Hepatocyte (in vitro differentiated cells): Measurements from ENCODE around the gene NEDD9. TPM values are rescaled to one million over a fixed set of nuclear protein-coding genes. Genes with fewer than 3 reads are reported as not detected.

Experiments used
- DNase-seq: peaks from one replicate; pipeline ENCODE4 v3.0.0-alpha.2; 2016; ENCODE audit warnings: low spot score
- H2AFZ ChIP-seq: fragments of 200-600 bp; sonication (generic); 2 replicates; pipeline ENCODE4 v1.6.0; 2016; ENCODE audit warnings: antibody characterized with exemption, mild to moderate bottlenecking
- H3K27ac ChIP-seq: fragments of 200-600 bp; sonication (generic); 2 replicates; pipeline ENCODE4 v1.5.1; 2016; ENCODE audit warnings: mild to moderate bottlenecking
- H3K27me3 ChIP-seq: fragments of 200-600 bp; sonication (generic); 2 replicates; pipeline ENCODE4 v1.6.1; 2016
- H3K36me3 ChIP-seq: fragments of 200-600 bp; sonication (generic); replicated peaks from 2 replicates; pipeline ENCODE4 v1.5.1; 2016; ENCODE audit warnings: low read depth; ENCODE audit not compliant: insufficient read depth
- H3K4me1 ChIP-seq: fragments of 200-600 bp; sonication (generic); 2 replicates; pipeline ENCODE4 v1.5.1; 2016; ENCODE audit warnings: mild to moderate bottlenecking, moderate library complexity; ENCODE audit not compliant: insufficient read depth
- H3K4me2 ChIP-seq: fragments of 200-600 bp; sonication (generic); 2 replicates; pipeline ENCODE4 v1.6.0; 2016
- H3K4me3 ChIP-seq: fragments of 200-600 bp; sonication (generic); 2 replicates; pipeline ENCODE4 v1.5.1; 2016; ENCODE audit warnings: mild to moderate bottlenecking
- H3K79me2 ChIP-seq: fragments of 200-600 bp; sonication (generic); 2 replicates; pipeline ENCODE4 v1.6.0; 2017; ENCODE audit warnings: mild to moderate bottlenecking
- H3K9me2 ChIP-seq: fragments of 200-600 bp; sonication (generic); replicated peaks from 2 replicates; pipeline ENCODE4 v1.6.0; 2017; ENCODE audit warnings: mild to moderate bottlenecking; ENCODE audit not compliant: insufficient read depth
- H3K9me3 ChIP-seq: fragments of 200-600 bp; sonication (generic); 2 replicates; pipeline ENCODE4 v1.5.1; 2016; ENCODE audit warnings: low read depth, mild to moderate bottlenecking
- H4K20me1 ChIP-seq: fragments of 200-600 bp; sonication (generic); 2 replicates; pipeline ENCODE4 v1.6.0; 2016; ENCODE audit warnings: mild to moderate bottlenecking; ENCODE audit not compliant: insufficient read depth, poor library complexity, severe bottlenecking
- EZH2 ChIP-seq: fragments of 200-600 bp; sonication (generic); IDR thresholded peaks from 2 replicates; pipeline ENCODE4 v1.6.1; 2016; ENCODE audit warnings: antibody characterized with exemption, mild to moderate bottlenecking, borderline replicate concordance
- EZH2phosphoT487 ChIP-seq: fragments of 200-600 bp; sonication (generic); IDR thresholded peaks from one replicate; pipeline ENCODE4 v1.6.1; 2018; ENCODE audit warnings: antibody characterized with exemption, mild to moderate bottlenecking, low read depth, moderate library complexity; ENCODE audit not compliant: unreplicated experiment, severe bottlenecking
- WGBS: methylation state at CpG from one replicate; pipeline ENCODE4 v1.1.6; 2016; ENCODE audit warnings: low lambda C conversion rate; ENCODE audit errors: missing lambda C conversion rate; 5-methylcytosine and 5-hydroxymethylcytosine counted together
- polyA plus RNA-seq: library from polyadenylated mRNA; unstranded; fragments of >200 nt; fragmentation: Nextera tagmentation; extraction: Ambion mirVana; gene quantifications from 2 replicates; pipeline ENCODE4 v1.2.1, GENCODE V29; 2016
- total RNA-seq: library from RNA; depleted of rRNA; stranded (reverse); fragments of >200 nt; gene quantifications from 2 replicates; pipeline ENCODE4 v1.2.3, GENCODE V29; 2014
- TF ChIP-seq, protein P1 (sequence below): fragments of 200-600 bp; sonication (generic); IDR thresholded peaks from 2 replicates; pipeline ENCODE4 v1.5.1; 2016; ENCODE audit warnings: antibody characterized with exemption, mild to moderate bottlenecking; ENCODE audit not compliant: poor library complexity

The NEDD9 gene
- total and polyA plus RNA-seq, 2 experiments from 2014 or later = 55.1 to 59.3 TPM

DNA sequence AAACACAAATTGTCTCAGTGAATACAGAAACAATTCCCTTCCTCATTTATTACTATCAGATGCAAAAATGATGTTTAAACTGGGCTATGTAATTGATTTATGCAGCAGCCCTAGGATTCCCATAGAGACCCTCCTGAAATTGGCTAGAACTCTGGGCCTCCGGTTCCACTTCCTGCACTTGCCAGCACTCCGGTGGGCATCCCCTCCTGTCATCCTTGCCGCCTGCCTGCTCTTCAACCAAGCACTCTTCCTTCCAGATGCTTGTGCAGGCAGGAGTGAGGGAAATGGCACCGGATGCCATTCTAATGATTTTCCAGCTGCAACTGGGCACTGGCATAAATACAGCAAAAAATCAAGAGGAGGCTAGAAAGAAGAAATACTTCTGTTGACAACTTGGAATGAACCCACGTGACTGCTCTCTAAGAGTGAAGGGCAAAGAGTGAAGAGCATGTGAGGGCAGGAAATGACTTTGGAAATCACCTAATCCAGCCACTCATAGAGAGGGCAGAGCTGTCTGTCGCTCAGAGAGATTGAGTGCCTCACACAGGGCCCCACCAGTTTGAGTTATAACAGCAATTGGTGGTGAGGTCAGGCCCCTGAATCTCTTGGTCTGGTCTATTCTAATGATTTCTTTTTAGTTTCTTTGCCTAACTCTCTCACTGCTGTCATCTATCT is 3.7 kb upstream of the NEDD9 start:
- 64% methylated on average over 6 of the region's 6 CpGs for WGBS
- Histone ChIP-seq H4K20me1 (no peaks in the 10 kb centered on the region), H3K4me1 (peaks cover 15% of the 10 kb centered on the region), H3K9me3 (no peaks in the 10 kb centered on the region), H3K36me3 (no peaks in the 10 kb centered on the region), H3K27me3 (no peaks in the 10 kb centered on the region), H3K9me2 (no peaks in the 10 kb centered on the region), H3K79me2 (no peaks in the 10 kb centered on the region), H3K4me3 (no peak overlapping the region), H2AFZ (no peak overlapping the region), H3K27ac (no peak overlapping the region), H3K4me2 (no peak overlapping the region)
- DNase-seq = peak; percentile 73
- no peak for TF ChIP-seq EZH2phosphoT487
- TF ChIP-seq, protein P1, sequence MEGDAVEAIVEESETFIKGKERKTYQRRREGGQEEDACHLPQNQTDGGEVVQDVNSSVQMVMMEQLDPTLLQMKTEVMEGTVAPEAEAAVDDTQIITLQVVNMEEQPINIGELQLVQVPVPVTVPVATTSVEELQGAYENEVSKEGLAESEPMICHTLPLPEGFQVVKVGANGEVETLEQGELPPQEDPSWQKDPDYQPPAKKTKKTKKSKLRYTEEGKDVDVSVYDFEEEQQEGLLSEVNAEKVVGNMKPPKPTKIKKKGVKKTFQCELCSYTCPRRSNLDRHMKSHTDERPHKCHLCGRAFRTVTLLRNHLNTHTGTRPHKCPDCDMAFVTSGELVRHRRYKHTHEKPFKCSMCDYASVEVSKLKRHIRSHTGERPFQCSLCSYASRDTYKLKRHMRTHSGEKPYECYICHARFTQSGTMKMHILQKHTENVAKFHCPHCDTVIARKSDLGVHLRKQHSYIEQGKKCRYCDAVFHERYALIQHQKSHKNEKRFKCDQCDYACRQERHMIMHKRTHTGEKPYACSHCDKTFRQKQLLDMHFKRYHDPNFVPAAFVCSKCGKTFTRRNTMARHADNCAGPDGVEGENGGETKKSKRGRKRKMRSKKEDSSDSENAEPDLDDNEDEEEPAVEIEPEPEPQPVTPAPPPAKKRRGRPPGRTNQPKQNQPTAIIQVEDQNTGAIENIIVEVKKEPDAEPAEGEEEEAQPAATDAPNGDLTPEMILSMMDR = no peak
- no peak for TF ChIP-seq EZH2

GRCh38 chr6:11235062-11235461 is 2.6 kb upstream of the NEDD9 start:
- Histone ChIP-seq H3K4me3 (no peak overlapping the region), H3K4me2 (no peak overlapping the region), H3K27me3 (no peaks in the 10 kb centered on the region), H3K9me3 (no peaks in the 10 kb centered on the region), H3K79me2 (peaks cover 11% of the 10 kb centered on the region), H3K27ac (no peak overlapping the region), H3K9me2 (no peaks in the 10 kb centered on the region), H4K20me1 (no peaks in the 10 kb centered on the region), H3K36me3 (no peaks in the 10 kb centered on the region), H2AFZ (no peak overlapping the region), H3K4me1 (peaks cover 15% of the 10 kb centered on the region)
- TF ChIP-seq EZH2 (no peak), EZH2phosphoT487 (no peak)
- TF ChIP-seq, protein P1 = no peak
- no peak for DNase-seq

GRCh38 chr6:11233673-11234573 is 1.5 kb upstream of the NEDD9 start:
- Histone ChIP-seq H3K27ac (peak overlapping the region; percentile 92), H3K9me3 (no peaks in the 10 kb centered on the region), H3K4me3 (no peak overlapping the region), H3K4me2 (peak overlapping the region; percentile 77), H3K4me1 (peaks cover 21% of the 10 kb centered on the region), H4K20me1 (peaks cover under 1% of the 10 kb centered on the region), H3K27me3 (no peaks in the 10 kb centered on the region), H3K9me2 (no peaks in the 10 kb centered on the region), H3K79me2 (peaks cover 21% of the 10 kb centered on the region), H2AFZ (peak overlapping the region; percentile 19), H3K36me3 (no peaks in the 10 kb centered on the region)
- DNase-seq = no peak
- WGBS = 70% methylated on average over 11 of the region's 11 CpGs
- TF ChIP-seq EZH2phosphoT487 = no peak
- TF ChIP-seq EZH2 = no peak
- TF ChIP-seq, protein P1 = no peak
